ENCODE results near the gene TOR3A.

DNA sequence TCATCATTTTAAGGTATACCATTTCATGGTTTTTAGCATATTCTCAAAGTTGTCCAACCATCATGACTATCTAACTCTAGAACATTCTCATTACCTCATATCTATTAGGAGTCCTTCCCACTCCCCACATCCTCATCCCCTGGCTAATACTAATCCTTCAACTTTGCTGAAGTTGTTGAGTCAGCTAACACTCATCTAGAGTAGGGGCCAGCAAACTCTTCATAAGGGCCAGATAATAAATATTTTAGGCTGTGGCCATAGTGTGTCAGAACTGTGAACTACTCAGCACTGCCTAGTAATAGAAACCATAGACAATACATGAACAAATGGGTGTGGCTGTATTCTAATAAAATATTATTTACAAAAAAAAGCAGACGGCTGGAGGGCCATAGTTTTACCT lies 43.0 kb downstream of the TOR3A start:
- no peak for TF ChIP-seq ZNF274 (IDR thresholded peaks at IDR 0.05; ENCODE audit: low read depth, low read length)
- no peak for TF ChIP-seq ZFX (IDR thresholded peaks at IDR 0.05)
- no peak for TF ChIP-seq MAX (IDR thresholded peaks at IDR 0.05)
- no peak for TF ChIP-seq POLR2AphosphoS5 (IDR thresholded peaks at IDR 0.05; ENCODE audit: low read depth, low read length)
- TF ChIP-seq EZH2 (IDR thresholded peaks at IDR 0.05): no peak
- TF ChIP-seq POLR2A (IDR thresholded peaks at IDR 0.05; ENCODE audit: borderline replicate concordance, extremely low read depth, insufficient read depth, insufficient read length): no peak
- TF ChIP-seq, protein P1, sequence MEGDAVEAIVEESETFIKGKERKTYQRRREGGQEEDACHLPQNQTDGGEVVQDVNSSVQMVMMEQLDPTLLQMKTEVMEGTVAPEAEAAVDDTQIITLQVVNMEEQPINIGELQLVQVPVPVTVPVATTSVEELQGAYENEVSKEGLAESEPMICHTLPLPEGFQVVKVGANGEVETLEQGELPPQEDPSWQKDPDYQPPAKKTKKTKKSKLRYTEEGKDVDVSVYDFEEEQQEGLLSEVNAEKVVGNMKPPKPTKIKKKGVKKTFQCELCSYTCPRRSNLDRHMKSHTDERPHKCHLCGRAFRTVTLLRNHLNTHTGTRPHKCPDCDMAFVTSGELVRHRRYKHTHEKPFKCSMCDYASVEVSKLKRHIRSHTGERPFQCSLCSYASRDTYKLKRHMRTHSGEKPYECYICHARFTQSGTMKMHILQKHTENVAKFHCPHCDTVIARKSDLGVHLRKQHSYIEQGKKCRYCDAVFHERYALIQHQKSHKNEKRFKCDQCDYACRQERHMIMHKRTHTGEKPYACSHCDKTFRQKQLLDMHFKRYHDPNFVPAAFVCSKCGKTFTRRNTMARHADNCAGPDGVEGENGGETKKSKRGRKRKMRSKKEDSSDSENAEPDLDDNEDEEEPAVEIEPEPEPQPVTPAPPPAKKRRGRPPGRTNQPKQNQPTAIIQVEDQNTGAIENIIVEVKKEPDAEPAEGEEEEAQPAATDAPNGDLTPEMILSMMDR (IDR thresholded peaks at IDR 0.05 in 2 of 3, conservative IDR thresholded peaks at IDR 0.05 in 1 of 3; ENCODE audit: borderline replicate concordance in 1 of 3, insufficient read depth in 1 of 3, low read depth in 2 of 3, low read length in 2 of 3): no peak
- no peak for TF ChIP-seq EZH2phosphoT487 (IDR thresholded peaks at IDR 0.05; ENCODE audit: borderline replicate concordance)

Data from HCT116 (cell line).